NK-92 treated with Interleukin-12 subunit alpha and Interleukin-12 subunit beta, amount 100 ng/mL, for 24 hours (cell line): ENCODE results near the gene NLGN2.

Source experiments
- DNase-seq: peaks from one replicate; lab custom pipeline; 2025; lab: John Stamatoyannopoulos, UW

Gene NLGN2

GRCh38 chr17:7414837-7415236 is 7.2 kb downstream of the NLGN2 start:
- no peak for DNase-seq

GRCh38 chr17:7415784-7416183 is 8.1 kb downstream of the NLGN2 start:
- no peak for DNase-seq

GRCh38 chr17:7416323-7416722 is 8.7 kb downstream of the NLGN2 start:
- DNase-seq: no peak

- no peak for DNase-seq
Observed at GRCh38 chr17:7417056-7417655, 9.5 kb downstream of the NLGN2 start.

GRCh38 chr17:7418472-7419152 is 11.0 kb downstream of the NLGN2 start:
- DNase-seq: no peak

GRCh38 chr17:7419819-7420610 is 12.4 kb downstream of the NLGN2 start, which contains the start of gene SPEM1:
TSS of gene SPEM1 (plus strand) at chr17:7420324. CDS start at chr17:7420385, 61 bp downstream.
- DNase-seq: no peak

GRCh38 chr17:7421186-7421585 is 13.5 kb downstream of the NLGN2 start:
- no peak for DNase-seq

- DNase-seq: no peak
Observed at GRCh38 chr17:7423679-7424078, 16.0 kb downstream of the NLGN2 start.

- no peak for DNase-seq
Observed at GRCh38 chr17:7425316-7425715, 17.7 kb downstream of the NLGN2 start, which contains the start of gene SPEM2. TSS of gene SPEM2 (plus strand) at chr17:7425616. CDS start at chr17:7425689, 73 bp downstream.

- no peak for DNase-seq
Observed at GRCh38 chr17:7425756-7426155, 18.1 kb downstream of the NLGN2 start.

- DNase-seq: no peak
Observed at GRCh38 chr17:7426203-7426863, 18.7 kb downstream of the NLGN2 start.

- DNase-seq: no peak
Observed at GRCh38 chr17:7426896-7427489, 19.3 kb downstream of the NLGN2 start.

- no peak for DNase-seq
Observed at GRCh38 chr17:7427549-7427948, 19.9 kb downstream of the NLGN2 start.

- no peak for DNase-seq
Observed at GRCh38 chr17:7428557-7428956, 20.9 kb downstream of the NLGN2 start, which contains the start of gene SPEM3. TSS of gene SPEM3 (plus strand) at chr17:7428857. CDS start at chr17:7428903, 46 bp downstream.

GRCh38 chr17:7429722-7430121 is 22.1 kb downstream of the NLGN2 start:
- DNase-seq: no peak

GRCh38 chr17:7431231-7431630 is 23.6 kb downstream of the NLGN2 start:
- no peak for DNase-seq

- no peak for DNase-seq
Observed at GRCh38 chr17:7432296-7432695, 24.7 kb downstream of the NLGN2 start.

- DNase-seq: no peak
Observed at GRCh38 chr17:7435676-7436555, 28.3 kb downstream of the NLGN2 start.

- no peak for DNase-seq
Observed at GRCh38 chr17:7436556-7437368, 29.1 kb downstream of the NLGN2 start.

- no peak for DNase-seq
Observed at GRCh38 chr17:7437369-7437863, 29.8 kb downstream of the NLGN2 start.
